Thyroid gland (tissue), 4 donors: ENCODE measurements around the gene DUXA. TPM values are rescaled to one million over a fixed set of nuclear protein-coding genes. Genes with fewer than 3 reads are reported as not detected.
"Not testable (repeated sequence)": the region's sequence is repeated elsewhere in the genome, so short reads cannot be mapped to it uniquely, and the experiment has no call there.

Experiments used
- DNase-seq, 2 donors: peaks; one replicate each; pipeline ENCODE4 v3.0.0-alpha.2; 2019
- H3K27ac ChIP-seq, 3 donors: fragments of 200-600 bp; sonication (generic); 1 replicate in 2 of 3; 2 replicates in 1 of 3; pipeline ENCODE4 v1.5.1; 2016 to 2019; ENCODE audit warnings: mild to moderate bottlenecking in 1 of 3, moderate library complexity in 1 of 3
- H3K27me3 ChIP-seq: fragments of 200-600 bp; sonication (generic); one replicate; pipeline ENCODE4 v1.5.1; 2019
- H3K36me3 ChIP-seq, 2 donors: fragments of 200-600 bp; sonication (generic); one replicate each; pipeline ENCODE4 v1.5.1; 2016 to 2019
- H3K4me1 ChIP-seq, 2 donors: fragments of 200-600 bp; sonication (generic); one replicate each; pipeline ENCODE4 v1.5.1; 2017 to 2019
- H3K4me3 ChIP-seq, 3 donors: fragments of 200-600 bp; sonication (generic); replicated peaks in 1 of 3; 1 replicate in 2 of 3; 2 replicates in 1 of 3; pipeline ENCODE4 v1.5.1; 2016; ENCODE audit warnings: mild to moderate bottlenecking in 1 of 3
- H3K9me3 ChIP-seq: fragments of 200-600 bp; sonication (generic); one replicate; pipeline ENCODE4 v1.5.1; 2017
- CTCF ChIP-seq, 6 experiments: fragments of 200-600 bp in 3 of 6; fragments of 450-650 bp in 3 of 6; sonication (generic) in 3 of 6; IDR thresholded peaks; one replicate each; pipeline ENCODE4 v1.5.1; 2016 to 2019; ENCODE audit warnings: antibody characterized with exemption in 6 of 6, mild to moderate bottlenecking in 2 of 6, inconsistent platforms in 1 of 6, moderate library complexity in 1 of 6
- POLR2A ChIP-seq, 2 donors: fragments of 450-650 bp; IDR thresholded peaks; one replicate each; pipeline ENCODE4 v1.6.1; 2017; ENCODE audit warnings: antibody characterized with exemption in 2 of 2, mild to moderate bottlenecking in 2 of 2, moderate library complexity in 1 of 2
- WGBS, 2 donors: methylation state at CpG; one replicate each; pipeline ENCODE4 v1.1.5; 2017; 5-methylcytosine and 5-hydroxymethylcytosine counted together
- intact Hi-C: fragments of 100-400 bp; cut with DNase I; formaldehyde crosslinking; loops from one replicate; pipeline ENCODE4 v1.15.1; 2023
- total RNA-seq, 4 donors: library from RNA; depleted of rRNA; stranded (reverse); fragments of >200 nt; gene quantifications; one replicate each; pipeline ENCODE4 v1.2.3, GENCODE V29; 2016

Gene DUXA
- total RNA-seq = not detected

DNA sequence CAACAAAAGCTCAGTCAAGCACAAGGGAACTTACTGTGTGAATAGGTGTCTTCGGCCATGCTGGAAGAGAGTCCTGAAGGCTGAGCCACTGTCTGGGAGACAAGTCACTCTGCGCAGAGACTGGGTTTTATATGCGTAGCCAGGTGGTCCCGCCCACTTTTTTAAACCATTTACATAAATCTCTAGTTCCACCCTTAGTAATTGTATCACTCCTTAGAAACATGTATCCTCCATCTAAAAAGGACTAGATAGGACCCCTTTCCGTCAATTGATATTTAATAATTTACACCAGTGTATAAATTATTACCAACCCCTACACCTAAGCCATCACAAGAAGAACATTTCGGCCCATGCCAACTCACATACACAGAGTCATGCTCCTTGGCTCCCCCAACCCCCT is at the start of gene DUXA:
Gene DUXA (minus strand): TSS at position 101 of the 400 bp plus-strand sequence. CDS start 42 bp downstream, at position 59.
- no peak within 1 kb of the TSS for H3K27ac ChIP-seq
- intact Hi-C loops = no loop called here
- TF ChIP-seq CTCF (IDR thresholded peaks at IDR 0.05) (no peak), POLR2A (IDR thresholded peaks at IDR 0.05) (no peak)
- DNase-seq = no peak
- no peaks in the 10 kb centered on the region for H3K27me3 ChIP-seq
- WGBS, 2 donors = 73 to 90% methylated on average over 6 of the region's 6 CpGs
- peaks cover 0 to under 1% of the 10 kb centered on the region in 2 donors for H3K4me1 ChIP-seq
- H3K9me3 ChIP-seq = no peaks in the 10 kb centered on the region
- H3K36me3 ChIP-seq = no peaks in the 10 kb centered on the region
- H3K4me3 ChIP-seq = no peak within 1 kb of the TSS

GRCh38 chr19:57212109-57212508 is 44.8 kb upstream of the DUXA start:
- intact Hi-C loops = no loop called here
- no peak for TF ChIP-seq CTCF (IDR thresholded peaks at IDR 0.05)
- no peak for TF ChIP-seq POLR2A (IDR thresholded peaks at IDR 0.05)
- 89 to 90% methylated on average over 7 of the region's 7 CpGs for whole genome bisulfite sequencing, 2 donors
- no peak for DNase-seq
- no peaks in the 10 kb centered on the region for H3K9me3 ChIP-seq
- no peak overlapping the region for H3K4me3 ChIP-seq
- peaks cover 37 to 42% of the 10 kb centered on the region in 2 donors for H3K36me3 ChIP-seq
- H3K27me3 ChIP-seq = no peaks in the 10 kb centered on the region
- no peak overlapping the region for H3K27ac ChIP-seq
- no peaks in the 10 kb centered on the region for H3K4me1 ChIP-seq

GRCh38 chr19:57210381-57210780 is 43.1 kb upstream of the DUXA start:
- no peak for DNase-seq
- Histone ChIP-seq H3K9me3 (no peaks in the 10 kb centered on the region), H3K27ac (no peak overlapping the region), H3K4me1 (no peaks in the 10 kb centered on the region), H3K27me3 (no peaks in the 10 kb centered on the region), H3K36me3 (peaks cover 44 to 49% of the 10 kb centered on the region in 2 donors), H3K4me3 (no peak overlapping the region)
- WGBS, 2 donors = 85 to 97% methylated on average over 4 of the region's 4 CpGs
- no peak for TF ChIP-seq POLR2A (IDR thresholded peaks at IDR 0.05)
- no peak for TF ChIP-seq CTCF (IDR thresholded peaks at IDR 0.05)
- intact Hi-C loops = no loop called here

GRCh38 chr19:57202160-57202559 is 34.9 kb upstream of the DUXA start:
- no peak for DNase-seq
- Histone ChIP-seq H3K36me3 (peaks cover 21 to 26% of the 10 kb centered on the region in 2 donors), H3K9me3 (no peaks in the 10 kb centered on the region), H3K4me3 (no peak overlapping the region), H3K27me3 (no peaks in the 10 kb centered on the region), H3K4me1 (peaks cover 0 to 5% of the 10 kb centered on the region in 2 donors), H3K27ac (no peak overlapping the region)
- TF ChIP-seq CTCF (IDR thresholded peaks at IDR 0.05) (no peak), POLR2A (IDR thresholded peaks at IDR 0.05) (no peak)
- 85 to 90% methylated on average over 5 of the region's 5 CpGs for WGBS, 2 donors
- intact Hi-C loops = no loop called here

DNA sequence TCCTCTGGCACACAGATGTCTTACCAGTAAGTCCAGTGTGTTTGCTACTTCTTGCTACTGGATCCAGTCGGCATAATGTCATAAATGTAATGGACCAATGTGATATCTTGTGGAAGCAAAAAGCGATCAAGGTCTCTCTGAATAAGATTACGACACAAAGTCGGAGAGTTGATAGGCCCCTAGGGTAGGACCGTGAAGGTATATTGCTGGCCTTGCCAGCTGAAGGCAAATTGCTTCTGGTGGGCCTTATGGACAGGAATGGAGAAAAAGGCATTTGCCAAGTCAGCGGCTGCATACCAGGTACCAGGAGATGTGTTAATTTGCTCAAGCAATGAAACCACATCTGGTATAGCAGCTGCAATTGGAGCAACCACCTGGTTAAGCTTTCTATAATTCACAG is 30.6 kb upstream of the DUXA start:
- H3K27me3 ChIP-seq, DNase-seq, intact Hi-C loops, H3K4me3 ChIP-seq, H3K27ac ChIP-seq, H3K9me3 ChIP-seq: not testable (repeated sequence)
- peaks cover 35 to 47% of the 10 kb centered on the region in 2 donors for H3K36me3 ChIP-seq
- 96 to 97% methylated on average over 6 of the region's 6 CpGs for WGBS, 2 donors
- H3K4me1 ChIP-seq = peaks cover 3 to 11% of the 10 kb centered on the region in 2 donors

GRCh38 chr19:57192993-57193392 is 25.7 kb upstream of the DUXA start:
- no peaks in the 10 kb centered on the region for H3K27me3 ChIP-seq
- no peak overlapping the region for H3K4me3 ChIP-seq
- DNase-seq = no peak
- TF ChIP-seq CTCF (IDR thresholded peaks at IDR 0.05) (no peak), POLR2A (IDR thresholded peaks at IDR 0.05) (no peak)
- 81 to 82% methylated on average over 5 of the region's 5 CpGs for WGBS, 2 donors
- H3K4me1 ChIP-seq = peaks cover 16 to 18% of the 10 kb centered on the region in 2 donors
- H3K9me3 ChIP-seq = no peaks in the 10 kb centered on the region
- H3K36me3 ChIP-seq = peaks cover 31 to 40% of the 10 kb centered on the region in 2 donors
- intact Hi-C loops = no loop called here
- no peak overlapping the region for H3K27ac ChIP-seq
